B cell (primary cell): Measurements from ENCODE around the gene EPHB1.

Source experiments
- EZH2 ChIP-seq: IDR thresholded peaks from 2 replicates; pipeline ENCODE4 v1.6.1; 2012; ENCODE audit warnings: borderline replicate concordance, low read depth, mild to moderate bottlenecking, moderate library complexity, low read length; ENCODE audit not compliant: insufficient read depth, poor library complexity, severe bottlenecking
- TF ChIP-seq, protein P1 (sequence below): fragments of 200-600 bp; IDR thresholded peaks from one replicate; pipeline ENCODE4 v1.8.0; 2022; ENCODE audit warnings: antibody characterized with exemption, mild to moderate bottlenecking

DNA sequence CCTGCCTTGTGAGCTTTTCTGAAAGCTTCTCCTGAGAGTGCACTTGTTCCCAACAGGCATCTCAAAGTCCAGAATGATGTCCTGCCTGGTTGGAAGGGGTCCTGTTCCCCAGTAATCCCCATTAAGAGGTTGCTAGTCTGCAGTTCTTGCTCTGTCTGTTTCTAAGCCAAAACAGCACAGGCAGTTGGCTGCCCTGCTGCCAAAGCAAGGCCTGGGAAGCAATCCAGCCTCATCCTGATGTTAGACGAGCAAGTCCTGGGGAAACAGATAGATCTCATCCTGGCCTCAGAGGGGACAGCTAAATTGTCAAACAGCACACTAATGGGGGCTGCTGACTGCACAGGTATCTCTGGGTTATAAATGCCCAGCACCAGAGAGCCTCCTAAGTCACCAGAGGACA lies 198.0 kb downstream of the EPHB1 start:
- TF ChIP-seq, protein P1, sequence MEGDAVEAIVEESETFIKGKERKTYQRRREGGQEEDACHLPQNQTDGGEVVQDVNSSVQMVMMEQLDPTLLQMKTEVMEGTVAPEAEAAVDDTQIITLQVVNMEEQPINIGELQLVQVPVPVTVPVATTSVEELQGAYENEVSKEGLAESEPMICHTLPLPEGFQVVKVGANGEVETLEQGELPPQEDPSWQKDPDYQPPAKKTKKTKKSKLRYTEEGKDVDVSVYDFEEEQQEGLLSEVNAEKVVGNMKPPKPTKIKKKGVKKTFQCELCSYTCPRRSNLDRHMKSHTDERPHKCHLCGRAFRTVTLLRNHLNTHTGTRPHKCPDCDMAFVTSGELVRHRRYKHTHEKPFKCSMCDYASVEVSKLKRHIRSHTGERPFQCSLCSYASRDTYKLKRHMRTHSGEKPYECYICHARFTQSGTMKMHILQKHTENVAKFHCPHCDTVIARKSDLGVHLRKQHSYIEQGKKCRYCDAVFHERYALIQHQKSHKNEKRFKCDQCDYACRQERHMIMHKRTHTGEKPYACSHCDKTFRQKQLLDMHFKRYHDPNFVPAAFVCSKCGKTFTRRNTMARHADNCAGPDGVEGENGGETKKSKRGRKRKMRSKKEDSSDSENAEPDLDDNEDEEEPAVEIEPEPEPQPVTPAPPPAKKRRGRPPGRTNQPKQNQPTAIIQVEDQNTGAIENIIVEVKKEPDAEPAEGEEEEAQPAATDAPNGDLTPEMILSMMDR = no peak
- TF ChIP-seq EZH2 = no peak
